ENCODE results near the gene APOL3.
"Not testable (repeated sequence)": the region's sequence is repeated elsewhere in the genome, so short reads cannot be mapped to it uniquely, and the experiment has no call there.

Gene APOL3

GRCh38 chr22:36154423-36154945 is 6.1 kb downstream of the APOL3 start:
- no peak for TF ChIP-seq ZFX (IDR thresholded peaks at IDR 0.05; ENCODE audit: borderline replicate concordance)
- TF ChIP-seq CTCF (IDR thresholded peaks at IDR 0.05): no peak
- H3K27ac ChIP-seq: no peak overlapping the region

GRCh38 chr22:36153501-36154422 is 6.8 kb downstream of the APOL3 start:
- no peak overlapping the region for H3K27ac ChIP-seq
- no peak for TF ChIP-seq CTCF (IDR thresholded peaks at IDR 0.05)
- no peak for TF ChIP-seq ZFX (IDR thresholded peaks at IDR 0.05; ENCODE audit: borderline replicate concordance)

GRCh38 chr22:36152821-36153220 is 7.7 kb downstream of the APOL3 start:
- H3K27ac ChIP-seq: not testable (repeated sequence)

- H3K27ac ChIP-seq: no peak overlapping the region
- TF ChIP-seq CTCF (IDR thresholded peaks at IDR 0.05): no peak
- no peak for TF ChIP-seq ZFX (IDR thresholded peaks at IDR 0.05; ENCODE audit: borderline replicate concordance)
Measured at GRCh38 chr22:36152088-36152487, 8.5 kb downstream of the APOL3 start.

- no peak overlapping the region for H3K27ac ChIP-seq
- no peak for TF ChIP-seq CTCF (IDR thresholded peaks at IDR 0.05)
- TF ChIP-seq ZFX (IDR thresholded peaks at IDR 0.05; ENCODE audit: borderline replicate concordance): no peak
Measured at GRCh38 chr22:36151006-36151595, 9.5 kb downstream of the APOL3 start.

- TF ChIP-seq CTCF (IDR thresholded peaks at IDR 0.05): no peak
- TF ChIP-seq ZFX (IDR thresholded peaks at IDR 0.05; ENCODE audit: borderline replicate concordance): no peak
- H3K27ac ChIP-seq: no peak overlapping the region
Measured at GRCh38 chr22:36149441-36149840, 11.1 kb downstream of the APOL3 start.

GRCh38 chr22:36148411-36148810 is 12.1 kb downstream of the APOL3 start:
- TF ChIP-seq CTCF (IDR thresholded peaks at IDR 0.05): no peak
- no peak for TF ChIP-seq ZFX (IDR thresholded peaks at IDR 0.05; ENCODE audit: borderline replicate concordance)
- no peak overlapping the region for H3K27ac ChIP-seq

Data from 22Rv1 (cell line).